ENCODE results near the gene SCN1B. TPM values are rescaled to one million over a fixed set of nuclear protein-coding genes. Genes with fewer than 3 reads are reported as not detected.

The SCN1B gene
- polyA plus RNA-seq, 1 donor from 2014 or later = 1.5 TPM

DNA sequence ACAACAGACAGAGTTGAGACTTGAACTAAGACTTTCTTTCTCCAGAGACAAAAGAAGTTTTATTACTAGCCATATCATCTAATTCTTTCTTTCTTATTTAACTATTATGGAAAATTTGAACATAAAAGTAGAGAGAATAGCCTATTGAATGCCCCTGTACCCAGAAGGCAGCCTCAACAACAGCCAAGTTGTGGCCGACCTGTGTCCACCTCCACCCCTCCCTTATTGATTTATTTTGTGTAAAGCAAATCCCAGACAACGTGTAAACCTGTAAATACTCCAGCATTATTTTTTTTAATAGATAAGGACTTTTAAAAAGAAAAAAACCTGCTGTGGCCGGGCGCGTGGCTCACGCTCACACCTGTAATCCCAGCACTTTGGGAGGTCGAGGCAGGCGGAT, 59.3 kb downstream of the SCN1B start:
- Histone ChIP-seq H3K4me3 (ENCODE audit: low read length) (no peak overlapping the region), H4K20me1 (ENCODE audit: insufficient read depth) (no peaks in the 10 kb centered on the region), H3F3A (ENCODE audit: insufficient read depth, low read length, poor library complexity, severe bottlenecking) (no peaks in the 10 kb centered on the region), H3K9ac (ENCODE audit: low read length) (no peak overlapping the region), H3K4me2 (ENCODE audit: low read length) (no peak overlapping the region), H3K9me2 (ENCODE audit: insufficient read depth, low read length) (no peaks in the 10 kb centered on the region), H3K79me2 (replicated peaks; ENCODE audit: insufficient read depth, low read length) (no peaks in the 10 kb centered on the region), H3K36me3 (ENCODE audit: insufficient read depth, low read length) (no peaks in the 10 kb centered on the region), H2AFZ (ENCODE audit: low read depth, low read length) (no peak overlapping the region), H3K9me3 (ENCODE audit: low read length) (no peaks in the 10 kb centered on the region), H3K27me3 (ENCODE audit: insufficient read depth, low read depth, low read length) (no peaks in the 10 kb centered on the region), H3K27ac (ENCODE audit: low read length) (no peak overlapping the region)
- TF ChIP-seq EP300 (conservative IDR thresholded peaks at IDR 0.05; ENCODE audit: poor library complexity, severe bottlenecking) (no peak), TAF1 (IDR thresholded peaks at IDR 0.05; ENCODE audit: low read depth) (no peak), SMC3 (conservative IDR thresholded peaks at IDR 0.05; ENCODE audit: poor library complexity) (no peak), EZH2 (IDR thresholded peaks at IDR 0.05; ENCODE audit: borderline replicate concordance, insufficient read depth, low read length, poor library complexity, severe bottlenecking) (no peak), RAD21 (conservative IDR thresholded peaks at IDR 0.05) (no peak), POLR2AphosphoS5 (IDR thresholded peaks at IDR 0.05) (no peak), MXI1 (conservative IDR thresholded peaks at IDR 0.05; ENCODE audit: poor library complexity, severe bottlenecking) (no peak)
- TF ChIP-seq, protein P1, sequence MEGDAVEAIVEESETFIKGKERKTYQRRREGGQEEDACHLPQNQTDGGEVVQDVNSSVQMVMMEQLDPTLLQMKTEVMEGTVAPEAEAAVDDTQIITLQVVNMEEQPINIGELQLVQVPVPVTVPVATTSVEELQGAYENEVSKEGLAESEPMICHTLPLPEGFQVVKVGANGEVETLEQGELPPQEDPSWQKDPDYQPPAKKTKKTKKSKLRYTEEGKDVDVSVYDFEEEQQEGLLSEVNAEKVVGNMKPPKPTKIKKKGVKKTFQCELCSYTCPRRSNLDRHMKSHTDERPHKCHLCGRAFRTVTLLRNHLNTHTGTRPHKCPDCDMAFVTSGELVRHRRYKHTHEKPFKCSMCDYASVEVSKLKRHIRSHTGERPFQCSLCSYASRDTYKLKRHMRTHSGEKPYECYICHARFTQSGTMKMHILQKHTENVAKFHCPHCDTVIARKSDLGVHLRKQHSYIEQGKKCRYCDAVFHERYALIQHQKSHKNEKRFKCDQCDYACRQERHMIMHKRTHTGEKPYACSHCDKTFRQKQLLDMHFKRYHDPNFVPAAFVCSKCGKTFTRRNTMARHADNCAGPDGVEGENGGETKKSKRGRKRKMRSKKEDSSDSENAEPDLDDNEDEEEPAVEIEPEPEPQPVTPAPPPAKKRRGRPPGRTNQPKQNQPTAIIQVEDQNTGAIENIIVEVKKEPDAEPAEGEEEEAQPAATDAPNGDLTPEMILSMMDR (IDR thresholded peaks at IDR 0.05; ENCODE audit: poor library complexity, severe bottlenecking) = no peak
- TF ChIP-seq, protein P2, sequence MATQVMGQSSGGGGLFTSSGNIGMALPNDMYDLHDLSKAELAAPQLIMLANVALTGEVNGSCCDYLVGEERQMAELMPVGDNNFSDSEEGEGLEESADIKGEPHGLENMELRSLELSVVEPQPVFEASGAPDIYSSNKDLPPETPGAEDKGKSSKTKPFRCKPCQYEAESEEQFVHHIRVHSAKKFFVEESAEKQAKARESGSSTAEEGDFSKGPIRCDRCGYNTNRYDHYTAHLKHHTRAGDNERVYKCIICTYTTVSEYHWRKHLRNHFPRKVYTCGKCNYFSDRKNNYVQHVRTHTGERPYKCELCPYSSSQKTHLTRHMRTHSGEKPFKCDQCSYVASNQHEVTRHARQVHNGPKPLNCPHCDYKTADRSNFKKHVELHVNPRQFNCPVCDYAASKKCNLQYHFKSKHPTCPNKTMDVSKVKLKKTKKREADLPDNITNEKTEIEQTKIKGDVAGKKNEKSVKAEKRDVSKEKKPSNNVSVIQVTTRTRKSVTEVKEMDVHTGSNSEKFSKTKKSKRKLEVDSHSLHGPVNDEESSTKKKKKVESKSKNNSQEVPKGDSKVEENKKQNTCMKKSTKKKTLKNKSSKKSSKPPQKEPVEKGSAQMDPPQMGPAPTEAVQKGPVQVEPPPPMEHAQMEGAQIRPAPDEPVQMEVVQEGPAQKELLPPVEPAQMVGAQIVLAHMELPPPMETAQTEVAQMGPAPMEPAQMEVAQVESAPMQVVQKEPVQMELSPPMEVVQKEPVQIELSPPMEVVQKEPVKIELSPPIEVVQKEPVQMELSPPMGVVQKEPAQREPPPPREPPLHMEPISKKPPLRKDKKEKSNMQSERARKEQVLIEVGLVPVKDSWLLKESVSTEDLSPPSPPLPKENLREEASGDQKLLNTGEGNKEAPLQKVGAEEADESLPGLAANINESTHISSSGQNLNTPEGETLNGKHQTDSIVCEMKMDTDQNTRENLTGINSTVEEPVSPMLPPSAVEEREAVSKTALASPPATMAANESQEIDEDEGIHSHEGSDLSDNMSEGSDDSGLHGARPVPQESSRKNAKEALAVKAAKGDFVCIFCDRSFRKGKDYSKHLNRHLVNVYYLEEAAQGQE (IDR thresholded peaks at IDR 0.05; ENCODE audit: borderline replicate concordance) = no peak

Other genes starting within 250 kb of the SCN1B start
- 16.3 and 17.6 TPM in 2 replicates for gene ZNF30, start 103.6 kb upstream of the SCN1B start, polyA plus RNA-seq
- 3.7 and 5.7 TPM in 2 replicates for gene ZNF792, start 66.2 kb upstream of the SCN1B start, polyA plus RNA-seq
- 19.0 and 25.8 TPM in 2 replicates for gene GRAMD1A, start 30.1 kb upstream of the SCN1B start, polyA plus RNA-seq
- gene HPN, start 11.3 kb downstream of the SCN1B start, polyA plus RNA-seq = 0.15 TPM in 1 of 2 replicates, not detected in the other
- gene FXYD3, start 85.4 kb downstream of the SCN1B start, polyA plus RNA-seq = not detected in 2 replicates
- 0.63 and 3.1 TPM in 2 replicates for gene LGI4, start 104.6 kb downstream of the SCN1B start, polyA plus RNA-seq
- not detected in 2 replicates for gene FXYD1, start 108.4 kb downstream of the SCN1B start, polyA plus RNA-seq
- 35.7 and 37.6 TPM in 2 replicates for gene FXYD7, start 112.8 kb downstream of the SCN1B start, polyA plus RNA-seq
- not detected in 2 replicates for gene FXYD5, start 124.3 kb downstream of the SCN1B start, polyA plus RNA-seq
- not detected in 2 replicates for gene FAM187B, start 198.3 kb downstream of the SCN1B start, polyA plus RNA-seq
- gene LSR, start 218.5 kb downstream of the SCN1B start, polyA plus RNA-seq = not detected in 2 replicates
- gene USF2, start 238.5 kb downstream of the SCN1B start, polyA plus RNA-seq = 104 and 107 TPM in 2 replicates

Data from neural cell (in vitro differentiated cells).